H1 (cell line): ENCODE measurements around the gene CDRT4. TPM values are rescaled to one million over a fixed set of nuclear protein-coding genes. Genes with fewer than 3 reads are reported as not detected.

ENCODE experiments used
- CTCF ChIA-PET: fragments of 300-600 bp; sonication (Branson Sonifier 250); formaldehyde crosslinking; loops from one replicate; lab custom pipeline; 2021; ENCODE audit not compliant: partially characterized antibody; lab: Charles Lee
- POLR2A ChIA-PET: fragments of 300-600 bp; sonication (Branson Sonifier 250); formaldehyde crosslinking; loops from one replicate; lab custom pipeline; 2021; ENCODE audit warnings: inconsistent platforms; ENCODE audit not compliant: partially characterized antibody; lab: Charles Lee
- DNase-seq, 2 experiments: peaks; one replicate each; pipeline versions ENCODE4 v3.0.0 to v3.0.0-alpha.2; 2010 to 2022; ENCODE audit warnings: low spot score in 2 of 2, low read depth in 1 of 2, mixed read lengths in 1 of 2
- FAIRE-seq: peaks from 2 replicates; lab custom pipeline; 2011; peaks lifted over from hg19 to GRCh38; lab: Jason Lieb, UNC
- H2AFZ ChIP-seq: 2 replicates; pipeline ENCODE4 v1.8.1; 2012; ENCODE audit warnings: low read length, inconsistent platforms
- H2AK5ac ChIP-seq: 2 replicates; pipeline ENCODE4 v1.6.1; 2013; ENCODE audit warnings: low read depth, low read length
- H2BK120ac ChIP-seq: replicated peaks from 2 replicates; pipeline ENCODE3; 2013; ENCODE audit warnings: low read depth, low read length, inconsistent platforms
- H2BK12ac ChIP-seq: 2 replicates; pipeline ENCODE4 v1.6.1; 2013; ENCODE audit warnings: low read depth, low read length
- H2BK15ac ChIP-seq: 2 replicates; pipeline ENCODE4 v1.6.1; 2013; ENCODE audit warnings: low read length
- H2BK20ac ChIP-seq: 2 replicates; pipeline ENCODE4 v1.6.1; 2013; ENCODE audit warnings: low read length
- H2BK5ac ChIP-seq: 2 replicates; pipeline ENCODE4 v1.6.1; 2013; ENCODE audit warnings: low read depth, low read length
- H3K14ac ChIP-seq: 2 replicates; pipeline ENCODE4 v1.6.1; 2013; ENCODE audit warnings: inconsistent platforms; ENCODE audit not compliant: insufficient read length
- H3K18ac ChIP-seq: 2 replicates; pipeline ENCODE4 v1.6.1; 2013; ENCODE audit warnings: low read length; ENCODE audit errors: extremely low read depth
- H3K23ac ChIP-seq: 2 replicates; pipeline ENCODE4 v1.6.1; 2013; ENCODE audit warnings: inconsistent platforms; ENCODE audit not compliant: insufficient read length
- H3K23me2 ChIP-seq: 2 replicates; pipeline ENCODE4 v1.6.1; 2013; ENCODE audit warnings: low read depth, low read length
- H3K27ac ChIP-seq: 2 replicates; pipeline ENCODE4 v1.6.1; 2011; ENCODE audit warnings: low read depth, low read length, inconsistent platforms
- H3K27me3 ChIP-seq, 4 experiments: replicated peaks in 1 of 4; 1 replicate in 1 of 4; 2 replicates in 3 of 4; pipeline versions ENCODE4 v1.6.1 to v1.8.1; 2011 to 2013; ENCODE audit warnings: low read length in 3 of 4, mild to moderate bottlenecking in 3 of 4, inconsistent platforms in 2 of 4, mixed read lengths in 2 of 4, moderate library complexity in 1 of 4; ENCODE audit not compliant: control insufficient read depth in 3 of 4, insufficient read depth in 3 of 4; ENCODE audit errors: extremely low read depth in 1 of 4
- H3K36me3 ChIP-seq, 4 experiments: 2 replicates each; pipeline versions ENCODE4 v1.6.1 to v1.8.1; 2011 to 2013; ENCODE audit warnings: mild to moderate bottlenecking in 4 of 4, low read length in 3 of 4, moderate library complexity in 2 of 4, control low read depth in 1 of 4, inconsistent platforms in 1 of 4; ENCODE audit not compliant: insufficient read depth in 4 of 4, control insufficient read depth in 2 of 4
- H3K4ac ChIP-seq: replicated peaks from 2 replicates; pipeline ENCODE3; 2013; ENCODE audit warnings: low read length, low read depth, mixed read lengths, inconsistent platforms; ENCODE audit not compliant: insufficient read length
- H3K4me1 ChIP-seq, 4 experiments: replicated peaks in 1 of 4; 1 replicate in 1 of 4; 2 replicates in 3 of 4; pipeline versions ENCODE4 v1.6.1 to v1.8.1; 2011 to 2013; ENCODE audit warnings: low read length in 3 of 4, inconsistent platforms in 2 of 4, mixed read lengths in 1 of 4; ENCODE audit not compliant: insufficient read depth in 4 of 4, control insufficient read depth in 3 of 4
- H3K4me2 ChIP-seq, 2 experiments: 2 replicates each; pipeline versions ENCODE4 v1.6.1 to v1.8.1; 2011 to 2013; ENCODE audit warnings: low read depth in 2 of 2, low read length in 2 of 2, control low read depth in 1 of 2, inconsistent platforms in 1 of 2, mild to moderate bottlenecking in 1 of 2; ENCODE audit not compliant: insufficient read depth in 1 of 2
- H3K4me3 ChIP-seq, 4 experiments: fragments of 200-600, 300-600 bp in 1 of 4; sonication (generic), shearing (Covaris generic), sonication (Bioruptor Twin) in 1 of 4; 2 replicates each; pipeline versions ENCODE4 v1.5.1 to v1.8.1; 2011 to 2016; ENCODE audit warnings: low read length in 4 of 4, low read depth in 3 of 4, control low read depth in 2 of 4, inconsistent platforms in 2 of 4, mild to moderate bottlenecking in 2 of 4, mixed read lengths in 1 of 4, moderate library complexity in 1 of 4; ENCODE audit not compliant: insufficient read depth in 2 of 4; ENCODE audit errors: extremely low read depth in 1 of 4
- H3K56ac ChIP-seq: replicated peaks from 2 replicates; pipeline ENCODE3; 2013; ENCODE audit warnings: low read depth, mild to moderate bottlenecking, mixed read lengths, low read length, inconsistent platforms; ENCODE audit not compliant: insufficient read length
- H3K79me1 ChIP-seq: 2 replicates; pipeline ENCODE4 v1.6.1; 2013; ENCODE audit warnings: low read depth, low read length, control low read depth
- H3K79me2 ChIP-seq, 2 experiments: 2 replicates each; pipeline versions ENCODE4 v1.6.1 to v1.8.1; 2012 to 2013; ENCODE audit warnings: low read length in 2 of 2, mild to moderate bottlenecking in 2 of 2, inconsistent platforms in 1 of 2; ENCODE audit not compliant: insufficient read depth in 2 of 2, control insufficient read depth in 1 of 2
- H3K9ac ChIP-seq, 4 experiments: replicated peaks in 1 of 4; 1 replicate in 1 of 4; 2 replicates in 3 of 4; pipeline versions ENCODE4 v1.6.1 to v1.8.1; 2011 to 2013; ENCODE audit warnings: low read depth in 3 of 4, low read length in 3 of 4, control low read depth in 2 of 4, mild to moderate bottlenecking in 2 of 4, moderate library complexity in 2 of 4, inconsistent platforms in 1 of 4; ENCODE audit errors: extremely low read depth in 1 of 4
- H3K9me3 ChIP-seq, 2 experiments: 2 replicates each; pipeline versions ENCODE4 v1.6.1 to v1.8.1; 2012 to 2013; ENCODE audit warnings: mild to moderate bottlenecking in 2 of 2, moderate library complexity in 2 of 2, control low read depth in 1 of 2, inconsistent platforms in 1 of 2, low read depth in 1 of 2, low read length in 1 of 2, mixed read lengths in 1 of 2; ENCODE audit not compliant: insufficient read depth in 2 of 2
- H4K20me1 ChIP-seq, 2 experiments: replicated peaks in 1 of 2; 2 replicates each; pipeline versions ENCODE3 to v1.8.1; 2011 to 2013; ENCODE audit warnings: inconsistent platforms in 2 of 2, low read length in 2 of 2, mild to moderate bottlenecking in 1 of 2; ENCODE audit not compliant: insufficient read depth in 2 of 2, control insufficient read depth in 1 of 2
- H4K5ac ChIP-seq: 2 replicates; pipeline ENCODE4 v1.6.1; 2013; ENCODE audit warnings: low read length, low read depth, mixed read lengths, inconsistent platforms; ENCODE audit not compliant: insufficient read length
- H4K8ac ChIP-seq: 2 replicates; pipeline ENCODE4 v1.8.0; 2013; ENCODE audit warnings: mild to moderate bottlenecking, moderate library complexity, low read length, inconsistent platforms; ENCODE audit not compliant: insufficient read depth; ENCODE audit errors: extremely low read depth
- H4K91ac ChIP-seq: replicated peaks from 2 replicates; pipeline ENCODE3; 2013; ENCODE audit warnings: low read length, mixed read lengths, inconsistent platforms; ENCODE audit not compliant: insufficient read length
- BACH1 ChIP-seq: IDR thresholded peaks from 2 replicates; pipeline ENCODE4 v1.6.1; 2012; ENCODE audit warnings: low read length, improper control_type of control experiment
- CBX8 ChIP-seq: fragments of 300-800, 300-1000 bp; sonication (generic); IDR thresholded peaks from 2 replicates; pipeline ENCODE4 v1.7.1; 2016; ENCODE audit warnings: low read depth, low read length, borderline replicate concordance
- CHD2 ChIP-seq: IDR thresholded peaks from 2 replicates; pipeline ENCODE4 v1.6.1; 2012; ENCODE audit warnings: low read length, improper control_type of control experiment
- CREB1 ChIP-seq: IDR thresholded peaks from 2 replicates; pipeline ENCODE4 v1.6.1; 2012; ENCODE audit warnings: inconsistent platforms
- GABPA ChIP-seq: IDR thresholded peaks from 2 replicates; pipeline ENCODE4 v1.6.1; 2011; ENCODE audit warnings: mild to moderate bottlenecking, low read length, moderate library complexity, borderline replicate concordance; ENCODE audit not compliant: insufficient read depth
- HDAC2 ChIP-seq, 2 experiments: fragments of 300-600 bp in 1 of 2; sonication (generic) in 1 of 2; IDR thresholded peaks; 2 replicates each; pipeline ENCODE4 v1.6.1; 2011 to 2012; ENCODE audit warnings: low read depth in 2 of 2, low read length in 2 of 2, mild to moderate bottlenecking in 2 of 2, moderate library complexity in 2 of 2, borderline replicate concordance in 1 of 2, inconsistent platforms in 1 of 2
- JUND ChIP-seq: IDR thresholded peaks from 2 replicates; pipeline ENCODE4 v1.6.1; 2011; ENCODE audit warnings: mild to moderate bottlenecking, improper control_type of control experiment, low read length
- MAX ChIP-seq: IDR thresholded peaks from 2 replicates; pipeline ENCODE4 v1.6.1; 2012; ENCODE audit warnings: inconsistent platforms
- POLR2A ChIP-seq, 2 experiments: IDR thresholded peaks; 1 replicate in 1 of 2; 2 replicates in 1 of 2; pipeline ENCODE4 v1.6.1; 2011; ENCODE audit warnings: low read depth in 2 of 2, low read length in 2 of 2, mild to moderate bottlenecking in 2 of 2; ENCODE audit errors: control extremely low read depth in 1 of 2
- RAD21 ChIP-seq, 2 experiments: IDR thresholded peaks in 1 of 2; conservative IDR thresholded peaks in 1 of 2; 2 replicates each; pipeline ENCODE4 v1.6.1; 2011; ENCODE audit warnings: low read depth in 2 of 2, low read length in 2 of 2, improper control_type of control experiment in 1 of 2, inconsistent platforms in 1 of 2, mild to moderate bottlenecking in 1 of 2, moderate library complexity in 1 of 2
- RFX5 ChIP-seq: IDR thresholded peaks from 2 replicates; pipeline ENCODE4 v1.6.1; 2011; ENCODE audit warnings: low read depth, low read length, improper control_type of control experiment, borderline replicate concordance
- SIN3A ChIP-seq, 2 experiments: IDR thresholded peaks in 1 of 2; conservative IDR thresholded peaks in 1 of 2; 2 replicates each; pipeline ENCODE4 v1.6.1; 2011 to 2012; ENCODE audit warnings: low read length in 2 of 2, improper control_type of control experiment in 1 of 2, low read depth in 1 of 2, mild to moderate bottlenecking in 1 of 2
- SP2 ChIP-seq: IDR thresholded peaks from 2 replicates; pipeline ENCODE4 v1.6.1; 2012; ENCODE audit warnings: mild to moderate bottlenecking, low read length, inconsistent platforms
- WGBS, 2 experiments: shearing (Covaris generic) in 1 of 2; methylation state at CpG; one replicate each; pipeline versions ENCODE4 v1.1.6 to v1.1.7; 2013 to 2015; ENCODE audit warnings: low lambda C conversion rate in 2 of 2, mixed read lengths in 2 of 2, inconsistent platforms in 1 of 2, low coverage in 1 of 2, missing lambda C conversion rate in 1 of 2; ENCODE audit not compliant: insufficient replicate concordance in 2 of 2, insufficient coverage in 1 of 2, insufficient read length in 1 of 2; ENCODE audit errors: extremely low coverage in 1 of 2, missing lambda C conversion rate in 1 of 2; 5-methylcytosine and 5-hydroxymethylcytosine counted together
- polyA plus RNA-seq, 7 experiments: library from polyadenylated mRNA; depleted of rRNA in 3 of 7; stranded (reverse) in 5 of 7; unstranded in 2 of 7; fragments of >200 nt in 5 of 7; fragments of 200-250 nt in 2 of 7; gene quantifications; 1 replicate in 5 of 7; 2 replicates in 1 of 7; 4 replicates in 1 of 7; pipeline versions ENCODE4 v1.2.1 to v1.2.3, GENCODE V29; 2011 to 2013; ENCODE audit warnings: missing spikeins in 2 of 7, mixed read lengths in 2 of 7
- total RNA-seq: library from RNA; stranded (reverse); fragmentation: NEBNext Ultra II Directional; extraction: Animal tissue kit (Norgen Biotek cat#: 25700); gene quantifications from 2 replicates; pipeline ENCODE4 v1.2.1, GENCODE V29; 2021

CDRT4 gene
- total and polyA plus RNA-seq, 2 of the 8 experiments (the other 6 are each of a cell fraction or from before 2014, with no cell fraction given) = 2.6 to 5.6 TPM

GRCh38 chr17:15388356-15389041 is 78.9 kb downstream of the CDRT4 start:
- H3K36me3 ChIP-seq = no peaks in the 10 kb centered on the region
- H3K79me2 ChIP-seq = no peaks in the 10 kb centered on the region
- WGBS, 2 experiments = 85% methylated on average over 8 of the region's 8 CpGs; no CpG with 5 or more reads in 1 of the 2 experiments
- H3K23me2 ChIP-seq = no peaks in the 10 kb centered on the region
- no peak for FAIRE-seq
- no peak overlapping the region for H2BK120ac ChIP-seq
- no peak overlapping the region for H3K56ac ChIP-seq
- no peak overlapping the region for H3K4ac ChIP-seq
- H3K27me3 ChIP-seq = no peaks in the 10 kb centered on the region; a peak in 1 of 7 replicates
- CTCF ChIA-PET = interaction anchor here (0.6 to 1.3 kb wide), 3 partner anchors 16 to 142 kb away, joined by 3 read pairs; no protein-coding TSS in a partner anchor
- no peaks in the 10 kb centered on the region for H3K9me3 ChIP-seq
- no peak overlapping the region for H3K9ac ChIP-seq
- no peak overlapping the region for H3K14ac ChIP-seq
- no peak overlapping the region for H2BK20ac ChIP-seq
- no peak overlapping the region for H3K23ac ChIP-seq
- H3K18ac ChIP-seq = no peak overlapping the region
- H2BK5ac ChIP-seq = no peak overlapping the region
- no peak overlapping the region for H4K5ac ChIP-seq
- no peak overlapping the region for H2BK12ac ChIP-seq
- H3K4me2 ChIP-seq = no peak overlapping the region
- POLR2A ChIA-PET = no interaction called here
- no peak overlapping the region for H3K27ac ChIP-seq
- no peak for DNase-seq
- no peaks in the 10 kb centered on the region for H3K79me1 ChIP-seq
- H2BK15ac ChIP-seq = no peak overlapping the region
- no peak overlapping the region for H2AK5ac ChIP-seq
- H3K4me1 ChIP-seq = peaks cover 2 to 4% (median 3%) of the 10 kb centered on the region in 4 experiments; a peak in 6 of 7 replicates
- H3K4me3 ChIP-seq = no peak overlapping the region
- no peaks in the 10 kb centered on the region for H4K20me1 ChIP-seq
- H4K8ac ChIP-seq = no peak overlapping the region
- no peak overlapping the region for H4K91ac ChIP-seq
- no peak overlapping the region for H2AFZ ChIP-seq
- TF ChIP-seq SP2 = no peak
- TF ChIP-seq RFX5 = no peak
- TF ChIP-seq POLR2A (IDR thresholded peaks at IDR 0.05; ENCODE audit: control extremely low read depth in 1 of 2, low read depth in 2 of 2, low read length in 2 of 2) = no peak
- no peak for TF ChIP-seq CBX8
- TF ChIP-seq CHD2 = no peak
- no peak for TF ChIP-seq HDAC2 (IDR thresholded peaks at IDR 0.05; ENCODE audit: borderline replicate concordance in 1 of 2, low read depth in 2 of 2, low read length in 2 of 2)
- TF ChIP-seq GABPA = no peak
- TF ChIP-seq MAX = no peak
- no peak for TF ChIP-seq RAD21 (IDR thresholded peaks at IDR 0.05 in 1 of 2, conservative IDR thresholded peaks at IDR 0.05 in 1 of 2; ENCODE audit: low read depth in 2 of 2, low read length in 2 of 2)
- no peak for TF ChIP-seq BACH1
- no peak for TF ChIP-seq JUND
- no peak for TF ChIP-seq SIN3A (conservative IDR thresholded peaks at IDR 0.05 in 1 of 2, IDR thresholded peaks at IDR 0.05 in 1 of 2; ENCODE audit: low read depth in 1 of 2, low read length in 2 of 2)
- no peak for TF ChIP-seq CREB1
